Retinal pigment epithelial cell (primary cell): ENCODE data around the gene SH3RF3.

Source experiments
- DNase-seq: peaks from one replicate; pipeline ENCODE4 v3.0.0-alpha.2; 2010; ENCODE audit warnings: low read depth
- H3K4me3 ChIP-seq: 2 replicates; pipeline ENCODE4 v1.5.1; 2011; ENCODE audit warnings: mild to moderate bottlenecking, low read length, control low read depth, moderate library complexity
- CTCF ChIP-seq: conservative IDR thresholded peaks from 2 replicates; pipeline ENCODE4 v1.5.1; 2011; ENCODE audit warnings: low read depth, low read length, control low read depth, inconsistent platforms

The SH3RF3 gene

GRCh38 chr2:109514857-109515256 lies 385.9 kb downstream of the SH3RF3 start:
- no peak for TF ChIP-seq CTCF
- H3K4me3 ChIP-seq: no peak overlapping the region
- no peak for DNase-seq

GRCh38 chr2:109516445-109517117 lies 387.6 kb downstream of the SH3RF3 start:
- DNase-seq: no peak
- no peak overlapping the region for H3K4me3 ChIP-seq
- TF ChIP-seq CTCF: peak; percentile 84

GRCh38 chr2:109517118-109517889 lies 388.3 kb downstream of the SH3RF3 start:
- no peak for TF ChIP-seq CTCF
- H3K4me3 ChIP-seq: no peak overlapping the region
- no peak for DNase-seq

GRCh38 chr2:109519513-109519912 lies 390.5 kb downstream of the SH3RF3 start:
- DNase-seq: no peak
- TF ChIP-seq CTCF: no peak
- H3K4me3 ChIP-seq: no peak overlapping the region

- no peak overlapping the region for H3K4me3 ChIP-seq
- TF ChIP-seq CTCF: no peak
- no peak for DNase-seq
Measured at GRCh38 chr2:109521233-109522062, 392.4 kb downstream of the SH3RF3 start.

- H3K4me3 ChIP-seq: no peak overlapping the region
- no peak for TF ChIP-seq CTCF
- no peak for DNase-seq
Measured at GRCh38 chr2:109522063-109522374, 393.0 kb downstream of the SH3RF3 start.
